ENCODE data around the gene RBMS3.

Gene RBMS3

GRCh38 chr3:29577250-29577649 lies 296.4 kb downstream of the RBMS3 start:
- Histone ChIP-seq H3K9me3 (ENCODE audit: insufficient read depth, low read depth, low read length) (no peaks in the 10 kb centered on the region), H2AK5ac (ENCODE audit: low read length) (no peak overlapping the region), H3K4ac (ENCODE audit: low read depth, low read length) (no peak overlapping the region), H2AFZ (ENCODE audit: insufficient read depth, low read length, poor library complexity) (no peak overlapping the region), H3K27ac (ENCODE audit: low read depth, low read length) (no peak overlapping the region), H2BK12ac (ENCODE audit: low read length) (no peak overlapping the region), H4K12ac (ENCODE audit: low read depth, low read length) (no peak overlapping the region), H3K9ac (ENCODE audit: low read length) (no peak overlapping the region), H3K79me1 (ENCODE audit: low read length) (no peaks in the 10 kb centered on the region), H3K36me3 (ENCODE audit: control insufficient read depth in 1 of 2, insufficient read depth in 2 of 2, low read length in 2 of 2) (no peaks in the 10 kb centered on the region), H3K4me2 (ENCODE audit: low read length) (no peak overlapping the region), H4K91ac (ENCODE audit: low read depth, low read length) (no peak overlapping the region), H3K23ac (ENCODE audit: low read length) (no peak overlapping the region), H3K4me3 (ENCODE audit: low read depth, low read length) (no peak overlapping the region), H4K8ac (ENCODE audit: low read depth, low read length) (no peak overlapping the region), H3K18ac (ENCODE audit: low read length) (no peak overlapping the region), H3K79me2 (ENCODE audit: control insufficient read depth, insufficient read depth, low read length, poor library complexity) (no peaks in the 10 kb centered on the region), H3K27me3 (ENCODE audit: insufficient read depth, low read length) (no peaks in the 10 kb centered on the region), H3K4me1 (ENCODE audit: control insufficient read depth in 1 of 2, insufficient read depth in 2 of 2, low read length in 2 of 2) (no peaks in the 10 kb centered on the region), H3K14ac (ENCODE audit: low read length) (no peak overlapping the region), H2BK5ac (ENCODE audit: low read depth, low read length, poor library complexity) (no peak overlapping the region), H2BK120ac (ENCODE audit: insufficient read depth, low read length, poor library complexity) (no peak overlapping the region)
- no peak for DNase-seq
- WGBS (ENCODE audit: extremely low coverage, insufficient coverage, insufficient read length): no CpG with 5 or more reads among the region's 2 CpGs

GRCh38 chr3:29581311-29581710 lies 300.4 kb downstream of the RBMS3 start:
- H3K79me2 ChIP-seq (ENCODE audit: control insufficient read depth, insufficient read depth, low read length, poor library complexity): no peaks in the 10 kb centered on the region
- H3K9me3 ChIP-seq (ENCODE audit: insufficient read depth, low read depth, low read length): no peaks in the 10 kb centered on the region
- no peak for DNase-seq
- H2AK5ac ChIP-seq (ENCODE audit: low read length): no peak overlapping the region
- H2AFZ ChIP-seq (ENCODE audit: insufficient read depth, low read length, poor library complexity): no peak overlapping the region
- H4K12ac ChIP-seq (ENCODE audit: low read depth, low read length): no peak overlapping the region
- no peak overlapping the region for H3K4me3 ChIP-seq (ENCODE audit: low read depth, low read length)
- no peaks in the 10 kb centered on the region for H3K79me1 ChIP-seq (ENCODE audit: low read length)
- H3K4me2 ChIP-seq (ENCODE audit: low read length): no peak overlapping the region
- no peaks in the 10 kb centered on the region for H3K27me3 ChIP-seq (ENCODE audit: insufficient read depth, low read length)
- no peak overlapping the region for H3K18ac ChIP-seq (ENCODE audit: low read length)
- H2BK120ac ChIP-seq (ENCODE audit: insufficient read depth, low read length, poor library complexity): no peak overlapping the region
- no peak overlapping the region for H4K8ac ChIP-seq (ENCODE audit: low read depth, low read length)
- WGBS (ENCODE audit: extremely low coverage, insufficient coverage, insufficient read length): no CpG with 5 or more reads among the region's 1 CpG
- no peak overlapping the region for H2BK12ac ChIP-seq (ENCODE audit: low read length)
- no peak overlapping the region for H3K27ac ChIP-seq (ENCODE audit: low read depth, low read length)
- H3K14ac ChIP-seq (ENCODE audit: low read length): no peak overlapping the region
- H2BK5ac ChIP-seq (ENCODE audit: low read depth, low read length, poor library complexity): no peak overlapping the region
- H3K4ac ChIP-seq (ENCODE audit: low read depth, low read length): no peak overlapping the region
- no peak overlapping the region for H4K91ac ChIP-seq (ENCODE audit: low read depth, low read length)
- no peak overlapping the region for H3K9ac ChIP-seq (ENCODE audit: low read length)
- no peaks in the 10 kb centered on the region for H3K4me1 ChIP-seq (ENCODE audit: control insufficient read depth in 1 of 2, insufficient read depth in 2 of 2, low read length in 2 of 2)
- no peaks in the 10 kb centered on the region for H3K36me3 ChIP-seq (ENCODE audit: control insufficient read depth in 1 of 2, insufficient read depth in 2 of 2, low read length in 2 of 2)
- H3K23ac ChIP-seq (ENCODE audit: low read length): no peak overlapping the region

- Histone ChIP-seq H3K27ac (ENCODE audit: low read depth, low read length) (no peak overlapping the region), H4K8ac (ENCODE audit: low read depth, low read length) (no peak overlapping the region), H3K14ac (ENCODE audit: low read length) (no peak overlapping the region), H3K79me1 (ENCODE audit: low read length) (no peaks in the 10 kb centered on the region), H3K36me3 (ENCODE audit: control insufficient read depth in 1 of 2, insufficient read depth in 2 of 2, low read length in 2 of 2) (no peaks in the 10 kb centered on the region), H3K9ac (ENCODE audit: low read length) (no peak overlapping the region), H2AFZ (ENCODE audit: insufficient read depth, low read length, poor library complexity) (no peak overlapping the region), H3K79me2 (ENCODE audit: control insufficient read depth, insufficient read depth, low read length, poor library complexity) (no peaks in the 10 kb centered on the region), H4K12ac (ENCODE audit: low read depth, low read length) (no peak overlapping the region), H2BK12ac (ENCODE audit: low read length) (no peak overlapping the region), H3K4me2 (ENCODE audit: low read length) (no peak overlapping the region), H3K23ac (ENCODE audit: low read length) (no peak overlapping the region), H2BK120ac (ENCODE audit: insufficient read depth, low read length, poor library complexity) (no peak overlapping the region), H4K91ac (ENCODE audit: low read depth, low read length) (no peak overlapping the region), H3K27me3 (ENCODE audit: insufficient read depth, low read length) (no peaks in the 10 kb centered on the region), H3K4me1 (ENCODE audit: control insufficient read depth in 1 of 2, insufficient read depth in 2 of 2, low read length in 2 of 2) (no peaks in the 10 kb centered on the region), H2AK5ac (ENCODE audit: low read length) (no peak overlapping the region), H3K4me3 (ENCODE audit: low read depth, low read length) (no peak overlapping the region), H2BK5ac (ENCODE audit: low read depth, low read length, poor library complexity) (no peak overlapping the region), H3K4ac (ENCODE audit: low read depth, low read length) (no peak overlapping the region), H3K18ac (ENCODE audit: low read length) (no peak overlapping the region), H3K9me3 (ENCODE audit: insufficient read depth, low read depth, low read length) (no peaks in the 10 kb centered on the region)
- DNase-seq: no peak
- WGBS (ENCODE audit: extremely low coverage, insufficient coverage, insufficient read length): no CpG with 5 or more reads among the region's 3 CpGs
These were observed 301.4 kb downstream of the RBMS3 start for GRCh38 chr3:29582273-29582672.

- H3K9me3 ChIP-seq (ENCODE audit: insufficient read depth, low read depth, low read length): no peaks in the 10 kb centered on the region
- H2BK5ac ChIP-seq (ENCODE audit: low read depth, low read length, poor library complexity): no peak overlapping the region
- no peak overlapping the region for H3K27ac ChIP-seq (ENCODE audit: low read depth, low read length)
- H3K23ac ChIP-seq (ENCODE audit: low read length): no peak overlapping the region
- H4K8ac ChIP-seq (ENCODE audit: low read depth, low read length): no peak overlapping the region
- H3K14ac ChIP-seq (ENCODE audit: low read length): no peak overlapping the region
- no peak overlapping the region for H4K12ac ChIP-seq (ENCODE audit: low read depth, low read length)
- no peaks in the 10 kb centered on the region for H3K4me1 ChIP-seq (ENCODE audit: control insufficient read depth in 1 of 2, insufficient read depth in 2 of 2, low read length in 2 of 2)
- no peak for DNase-seq
- no peaks in the 10 kb centered on the region for H3K36me3 ChIP-seq (ENCODE audit: control insufficient read depth in 1 of 2, insufficient read depth in 2 of 2, low read length in 2 of 2)
- H2AFZ ChIP-seq (ENCODE audit: insufficient read depth, low read length, poor library complexity): no peak overlapping the region
- no peak overlapping the region for H2BK12ac ChIP-seq (ENCODE audit: low read length)
- no peak overlapping the region for H4K91ac ChIP-seq (ENCODE audit: low read depth, low read length)
- H3K18ac ChIP-seq (ENCODE audit: low read length): no peak overlapping the region
- H3K4ac ChIP-seq (ENCODE audit: low read depth, low read length): no peak overlapping the region
- no peaks in the 10 kb centered on the region for H3K79me2 ChIP-seq (ENCODE audit: control insufficient read depth, insufficient read depth, low read length, poor library complexity)
- H3K79me1 ChIP-seq (ENCODE audit: low read length): no peaks in the 10 kb centered on the region
- no peak overlapping the region for H3K4me3 ChIP-seq (ENCODE audit: low read depth, low read length)
- no peak overlapping the region for H2AK5ac ChIP-seq (ENCODE audit: low read length)
- no peak overlapping the region for H3K4me2 ChIP-seq (ENCODE audit: low read length)
- no peak overlapping the region for H3K9ac ChIP-seq (ENCODE audit: low read length)
- H3K27me3 ChIP-seq (ENCODE audit: insufficient read depth, low read length): no peaks in the 10 kb centered on the region
- no peak overlapping the region for H2BK120ac ChIP-seq (ENCODE audit: insufficient read depth, low read length, poor library complexity)
These were observed 303.0 kb downstream of the RBMS3 start for GRCh38 chr3:29583861-29584260.
